ENCODE results near the gene CD68. TPM values are rescaled to one million over a fixed set of nuclear protein-coding genes. Genes with fewer than 3 reads are reported as not detected.
"Not testable (repeated sequence)": the region's sequence is repeated elsewhere in the genome, so short reads cannot be mapped to it uniquely, and the experiment has no call there.

Gene CD68
- total RNA-seq, 1 experiment from 2014 or later = 56.4 TPM

- DNase-seq (ENCODE audit: low read depth) = no peak
These were observed 1.5 kb downstream of the CD68 start for GRCh38 chr17:7580604-7581575.

- DNase-seq (ENCODE audit: low read depth) = no peak
These were observed 3.2 kb downstream of the CD68 start for GRCh38 chr17:7582396-7583252.

GRCh38 chr17:7583253-7584109, 4.0 kb downstream of the CD68 start, which contains the start of gene MPDU1:
Gene MPDU1, plus strand, starts transcription at chr17:7583852. Its CDS starts 11 bp downstream, at chr17:7583863.
- DNase-seq (ENCODE audit: low read depth) = peak; percentile 98

GRCh38 chr17:7586673-7587419, 7.4 kb downstream of the CD68 start:
- DNase-seq (ENCODE audit: low read depth) = peak; percentile 72

- DNase-seq (ENCODE audit: low read depth) = peak; percentile 98
These were observed 8.1 kb downstream of the CD68 start for GRCh38 chr17:7587420-7588151.

GRCh38 chr17:7588553-7589203, 9.2 kb downstream of the CD68 start:
- DNase-seq (ENCODE audit: low read depth) = no peak

- peak; percentile 82 for DNase-seq (ENCODE audit: low read depth)
These were observed 9.9 kb downstream of the CD68 start for GRCh38 chr17:7589204-7589868.

GRCh38 chr17:7589891-7590691, 10.7 kb downstream of the CD68 start, which contains the start of gene SOX15:
Gene SOX15, minus strand, starts transcription at chr17:7590094. Its CDS starts 418 bp downstream, at chr17:7589676.
- peak; percentile 78 for DNase-seq (ENCODE audit: low read depth)

GRCh38 chr17:7590743-7591142, 11.3 kb downstream of the CD68 start:
- peak; percentile 67 for DNase-seq (ENCODE audit: low read depth)

GRCh38 chr17:7591596-7591995, 12.2 kb downstream of the CD68 start:
- DNase-seq (ENCODE audit: low read depth) = no peak

- DNase-seq (ENCODE audit: low read depth) = no peak
These were observed 13.1 kb downstream of the CD68 start for GRCh38 chr17:7592422-7593021.

GRCh38 chr17:7593296-7593695, 13.9 kb downstream of the CD68 start:
- no peak for DNase-seq (ENCODE audit: low read depth)

GRCh38 chr17:7597561-7597960, 18.1 kb downstream of the CD68 start:
- not testable (repeated sequence) for DNase-seq (ENCODE audit: low read depth)

- no peak for DNase-seq (ENCODE audit: low read depth)
These were observed 26.8 kb downstream of the CD68 start for GRCh38 chr17:7606280-7606679.

GRCh38 chr17:7610641-7611040, 31.2 kb downstream of the CD68 start:
- no peak for DNase-seq (ENCODE audit: low read depth)

- no peak for DNase-seq (ENCODE audit: low read depth)
These were observed 32.3 kb downstream of the CD68 start for GRCh38 chr17:7611635-7612293.

GRCh38 chr17:7612294-7612640, 32.8 kb downstream of the CD68 start:
- DNase-seq (ENCODE audit: low read depth) = no peak
